Activated CD4-positive, alpha-beta T cell treated with anti-CD3 and anti-CD28 coated beads, Interleukin-2, amount 50 U/mL, for 16 hours (primary cell): ENCODE data around the gene PTPRA.
"Not testable (repeated sequence)": the region's sequence is repeated elsewhere in the genome, so short reads cannot be mapped to it uniquely, and the experiment has no call there.

Source experiments
- DNase-seq: peaks from one replicate; pipeline ENCODE4 v3.0.0-alpha.2; 2020

PTPRA gene

GRCh38 chr20:2873010-2873746 is at the start of gene PTPRA:
TSS of gene PTPRA (plus strand) at chr20:2873481. CDS start at chr20:2964278, 90,797 bp downstream.
- peak; percentile 96 for DNase-seq

- DNase-seq, result peak; percentile 18
Observed at GRCh38 chr20:2825761-2826160, 47.5 kb upstream of the PTPRA start.

- no peak for DNase-seq
Observed at GRCh38 chr20:2826655-2827054, 46.6 kb upstream of the PTPRA start.

GRCh38 chr20:2829376-2829775 is 43.9 kb upstream of the PTPRA start:
- no peak for DNase-seq

GRCh38 chr20:2831206-2831605 is 42.1 kb upstream of the PTPRA start:
- not testable (repeated sequence) for DNase-seq

- DNase-seq, result no peak
Observed at GRCh38 chr20:2833761-2834160, 39.5 kb upstream of the PTPRA start.

GRCh38 chr20:2834401-2835110 is 38.7 kb upstream of the PTPRA start:
- no peak for DNase-seq

- no peak for DNase-seq
Observed at GRCh38 chr20:2835331-2835796, 37.9 kb upstream of the PTPRA start.

- DNase-seq, result no peak
Observed at GRCh38 chr20:2836035-2836434, 37.2 kb upstream of the PTPRA start.

GRCh38 chr20:2837221-2837960 is 35.9 kb upstream of the PTPRA start:
- no peak for DNase-seq

GRCh38 chr20:2838170-2838797 is 35.0 kb upstream of the PTPRA start:
- no peak for DNase-seq

GRCh38 chr20:2838847-2839671 is 34.2 kb upstream of the PTPRA start:
- DNase-seq, result no peak

- DNase-seq, result no peak
Observed at GRCh38 chr20:2839732-2840137, 33.5 kb upstream of the PTPRA start.

GRCh38 chr20:2840138-2840966 is 32.9 kb upstream of the PTPRA start, which contains the start of the genes PCED1A and VPS16:
TSS of gene PCED1A (minus strand) at chr20:2840655. CDS start at chr20:2839912, 743 bp downstream.
TSS of gene VPS16 (plus strand) at chr20:2840745. CDS start at chr20:2840775, 30 bp downstream.
- DNase-seq, result peak; percentile 91

- DNase-seq, result peak; percentile 36
Observed at GRCh38 chr20:2840967-2841531, 32.2 kb upstream of the PTPRA start.

GRCh38 chr20:2845607-2846006 is 27.7 kb upstream of the PTPRA start:
- peak; percentile 20 for DNase-seq

GRCh38 chr20:2846698-2847097 is 26.6 kb upstream of the PTPRA start:
- no peak for DNase-seq

GRCh38 chr20:2847802-2848201 is 25.5 kb upstream of the PTPRA start:
- no peak for DNase-seq

GRCh38 chr20:2849529-2849928 is 23.8 kb upstream of the PTPRA start:
- peak; percentile 11 for DNase-seq

- no peak for DNase-seq
Observed at GRCh38 chr20:2851086-2851485, 22.2 kb upstream of the PTPRA start.

- no peak for DNase-seq
Observed at GRCh38 chr20:2858591-2858990, 14.7 kb upstream of the PTPRA start.
